ENCODE data around the gene ABCC1. TPM values are rescaled to one million over a fixed set of nuclear protein-coding genes. Genes with fewer than 3 reads are reported as not detected.

Gene ABCC1
- total and polyA plus RNA-seq, 3 donors from 2014 or later: 54.7 to 90.6 (median 88.0) TPM

GRCh38 chr16:15974057-15974456 lies 24.6 kb downstream of the ABCC1 start:
- Histone ChIP-seq H3K4me1 (peaks cover 33% of the 10 kb centered on the region), H3K36me3 (ENCODE audit: low read depth, missing control alignments) (no peaks in the 10 kb centered on the region), H3K27ac (peak overlapping the region in 1 of 2 donors; percentile 87), H3K4me3 (no peak overlapping the region), H3K9me3 (no peaks in the 10 kb centered on the region), H3K27me3 (no peaks in the 10 kb centered on the region)
- 80 to 83% methylated on average over 2 of the region's 2 CpGs for whole genome bisulfite sequencing, 2 donors
- no peak for DNase-seq
- TF ChIP-seq CTCF (IDR thresholded peaks at IDR 0.05) (no peak), POLR2A (IDR thresholded peaks at IDR 0.05) (no peak)
- intact Hi-C loops (cut with DNase I; ENCODE audit: low total_unique reads): no loop called here

- peak; percentile 42 for DNase-seq
- Histone ChIP-seq H3K4me3 (no peak overlapping the region), H3K9me3 (no peaks in the 10 kb centered on the region), H3K27me3 (no peaks in the 10 kb centered on the region), H3K27ac (peak overlapping the region; percentile 60 to 87), H3K4me1 (peaks cover 33% of the 10 kb centered on the region), H3K36me3 (ENCODE audit: low read depth, missing control alignments) (no peaks in the 10 kb centered on the region)
- intact Hi-C loops (cut with DNase I; ENCODE audit: low total_unique reads): no loop called here
- WGBS, 2 donors: 43 to 49% methylated on average over 5 of the region's 5 CpGs
- no peak for TF ChIP-seq POLR2A (IDR thresholded peaks at IDR 0.05)
- no peak for TF ChIP-seq CTCF (IDR thresholded peaks at IDR 0.05)
Measured at GRCh38 chr16:15975172-15975571, 25.8 kb downstream of the ABCC1 start.

GRCh38 chr16:15976225-15976812 lies 26.9 kb downstream of the ABCC1 start:
- WGBS, 2 donors: 58 to 76% methylated on average over 4 to 5 of the region's 5 CpGs
- Histone ChIP-seq H3K4me1 (peaks cover 33% of the 10 kb centered on the region), H3K27me3 (no peaks in the 10 kb centered on the region), H3K27ac (peak overlapping the region; percentile 51 to 87), H3K4me3 (no peak overlapping the region), H3K9me3 (no peaks in the 10 kb centered on the region), H3K36me3 (ENCODE audit: low read depth, missing control alignments) (no peaks in the 10 kb centered on the region)
- intact Hi-C loops (cut with DNase I; ENCODE audit: low total_unique reads): no loop called here
- TF ChIP-seq CTCF (IDR thresholded peaks at IDR 0.05): no peak
- no peak for TF ChIP-seq POLR2A (IDR thresholded peaks at IDR 0.05)
- no peak for DNase-seq

GRCh38 chr16:15976929-15977637 lies 27.7 kb downstream of the ABCC1 start:
- intact Hi-C loops (cut with DNase I; ENCODE audit: low total_unique reads): no loop called here
- DNase-seq: peak; percentile 24
- WGBS, 2 donors: 55 to 61% methylated on average over 5 to 7 of the region's 7 CpGs

More at GRCh38 chr16:15976929-15977637, 27.7 kb downstream of the ABCC1 start:
- Histone ChIP-seq H3K4me3 (no peak overlapping the region), H3K36me3 (ENCODE audit: low read depth, missing control alignments) (no peaks in the 10 kb centered on the region), H3K27me3 (no peaks in the 10 kb centered on the region), H3K27ac (peak overlapping the region; percentile 51 to 87), H3K4me1 (peaks cover 33% of the 10 kb centered on the region), H3K9me3 (no peaks in the 10 kb centered on the region)
- TF ChIP-seq CTCF (IDR thresholded peaks at IDR 0.05) (no peak), POLR2A (IDR thresholded peaks at IDR 0.05) (no peak)
